H9 (cell line): ENCODE measurements around the gene INTS4. TPM values are rescaled to one million over a fixed set of nuclear protein-coding genes. Genes with fewer than 3 reads are reported as not detected.

Experiments
- DNase-seq: peaks from one replicate; pipeline ENCODE4 v3.0.0-alpha.2; 2017
- H2AFZ ChIP-seq: one replicate; pipeline ENCODE4 v1.6.1; 2013; ENCODE audit warnings: mild to moderate bottlenecking, low read length, control low read depth, moderate library complexity
- H2AK5ac ChIP-seq: 2 replicates; pipeline ENCODE4 v1.6.1; 2013; ENCODE audit warnings: low read length, control low read depth, mixed read lengths; ENCODE audit not compliant: insufficient read length
- H2BK120ac ChIP-seq: one replicate; pipeline ENCODE4 v1.6.1; 2013; ENCODE audit warnings: low read depth, mild to moderate bottlenecking, low read length, control low read depth, inconsistent platforms; ENCODE audit not compliant: poor library complexity, severe bottlenecking
- H2BK12ac ChIP-seq: 2 replicates; pipeline ENCODE4 v1.6.1; 2013; ENCODE audit warnings: low read length, control low read depth, mixed read lengths, low read depth; ENCODE audit not compliant: insufficient read length
- H2BK15ac ChIP-seq: 2 replicates; pipeline ENCODE4 v1.6.1; 2013; ENCODE audit warnings: low read depth, low read length, control low read depth
- H2BK20ac ChIP-seq: one replicate; pipeline ENCODE4 v1.6.1; 2013; ENCODE audit warnings: low read depth, mild to moderate bottlenecking, low read length, control low read depth, inconsistent platforms; ENCODE audit not compliant: poor library complexity, severe bottlenecking
- H2BK5ac ChIP-seq: 2 replicates; pipeline ENCODE4 v1.6.1; 2013; ENCODE audit warnings: low read length, control low read depth, mixed read lengths; ENCODE audit not compliant: insufficient read length
- H3K14ac ChIP-seq: 2 replicates; pipeline ENCODE4 v1.6.1; 2013; ENCODE audit warnings: low read length, control low read depth; ENCODE audit not compliant: insufficient read depth
- H3K18ac ChIP-seq: 2 replicates; pipeline ENCODE4 v1.6.1; 2013; ENCODE audit warnings: low read depth, mild to moderate bottlenecking, mixed read lengths, low read length, control low read depth; ENCODE audit not compliant: insufficient read length
- H3K23ac ChIP-seq: 2 replicates; pipeline ENCODE4 v1.6.1; 2013; ENCODE audit warnings: low read length, control low read depth, mixed read lengths, low read depth; ENCODE audit not compliant: insufficient read length
- H3K23me2 ChIP-seq: 2 replicates; pipeline ENCODE4 v1.6.1; 2013; ENCODE audit warnings: low read depth, mild to moderate bottlenecking, mixed read lengths, low read length, control low read depth; ENCODE audit not compliant: insufficient read length, poor library complexity, severe bottlenecking
- H3K27ac ChIP-seq: 2 replicates; pipeline ENCODE4 v1.5.1; 2013; ENCODE audit warnings: low read length, control low read depth, mixed read lengths, low read depth; ENCODE audit not compliant: insufficient read length
- H3K27me3 ChIP-seq: 2 replicates; pipeline ENCODE4 v1.6.1; 2013; ENCODE audit warnings: low read length, control low read depth, inconsistent platforms; ENCODE audit not compliant: insufficient read depth
- H3K4ac ChIP-seq: 2 replicates; pipeline ENCODE4 v1.6.1; 2013; ENCODE audit warnings: low read depth, mild to moderate bottlenecking, control low read depth, inconsistent platforms, low read length, moderate library complexity
- H3K4me1 ChIP-seq: 2 replicates; pipeline ENCODE4 v1.6.1; 2013; ENCODE audit warnings: low read length, control low read depth, inconsistent platforms; ENCODE audit not compliant: insufficient read depth
- H3K4me2 ChIP-seq: 2 replicates; pipeline ENCODE4 v1.6.1; 2013; ENCODE audit warnings: low read length, control low read depth, mixed read lengths; ENCODE audit not compliant: insufficient read length, insufficient read depth
- H3K56ac ChIP-seq: 2 replicates; pipeline ENCODE4 v1.6.1; 2013; ENCODE audit warnings: low read depth, mild to moderate bottlenecking, mixed read lengths, low read length, control low read depth; ENCODE audit not compliant: insufficient read length
- H3K79me1 ChIP-seq: 2 replicates; pipeline ENCODE4 v1.6.1; 2013; ENCODE audit warnings: low read depth, mild to moderate bottlenecking, moderate library complexity, low read length, control low read depth, inconsistent platforms; ENCODE audit not compliant: insufficient read depth, poor library complexity, severe bottlenecking
- H3K79me2 ChIP-seq: 2 replicates; pipeline ENCODE4 v1.6.1; 2013; ENCODE audit warnings: low read length, control low read depth, inconsistent platforms; ENCODE audit not compliant: insufficient read depth
- H3K9ac ChIP-seq: 2 replicates; pipeline ENCODE4 v1.6.1; 2013; ENCODE audit warnings: low read length, control low read depth, mixed read lengths; ENCODE audit not compliant: insufficient read length; ENCODE audit errors: extremely low read depth
- H3K9me3 ChIP-seq: one replicate; pipeline ENCODE4 v1.6.1; 2013; ENCODE audit warnings: low read depth, low read length, inconsistent platforms; ENCODE audit not compliant: control insufficient read depth
- H3T11ph ChIP-seq: one replicate; pipeline ENCODE4 v1.6.1; 2013; ENCODE audit warnings: mild to moderate bottlenecking, low read length, control low read depth, inconsistent platforms
- H4K20me1 ChIP-seq: one replicate; pipeline ENCODE4 v1.6.1; 2013; ENCODE audit not compliant: control insufficient read depth, insufficient read length, insufficient read depth
- H4K5ac ChIP-seq: 2 replicates; pipeline ENCODE4 v1.6.1; 2013; ENCODE audit warnings: low read depth, mild to moderate bottlenecking, mixed read lengths, low read length, control low read depth; ENCODE audit not compliant: insufficient read length
- H4K8ac ChIP-seq: replicated peaks from 2 replicates; pipeline ENCODE4 v1.6.1; 2013; ENCODE audit warnings: low read length, control low read depth, mixed read lengths, low read depth; ENCODE audit not compliant: insufficient read length
- H4K91ac ChIP-seq: 2 replicates; pipeline ENCODE4 v1.6.1; 2013; ENCODE audit warnings: low read depth, mild to moderate bottlenecking, moderate library complexity, mixed read lengths, low read length, control low read depth; ENCODE audit not compliant: insufficient read length
- H3K27ac Mint-ChIP-seq, 3 experiments: 2 replicates in 2 of 3; 3 replicates in 1 of 3; pipeline ENCODE4 v1.8.0; 2020 to 2021; ENCODE audit warnings: mixed read lengths in 3 of 3, mild to moderate bottlenecking in 1 of 3, moderate library complexity in 1 of 3
- H3K27me3 Mint-ChIP-seq: 2 replicates; pipeline ENCODE4 v1.8.0; 2021; ENCODE audit warnings: low read depth, mild to moderate bottlenecking, moderate library complexity, mixed read lengths
- H3K36me3 Mint-ChIP-seq, 3 experiments: 2 replicates in 2 of 3; 3 replicates in 1 of 3; pipeline ENCODE4 v1.8.0; 2020 to 2021; ENCODE audit warnings: low read depth in 3 of 3, mixed read lengths in 3 of 3; ENCODE audit not compliant: insufficient read depth in 1 of 3
- H3K4me1 Mint-ChIP-seq, 2 experiments: 2 replicates each; pipeline ENCODE4 v1.8.0; 2020; ENCODE audit warnings: mixed read lengths in 2 of 2
- H3K4me3 Mint-ChIP-seq, 2 experiments: 2 replicates in 1 of 2; 3 replicates in 1 of 2; pipeline ENCODE4 v1.8.0; 2020 to 2021; ENCODE audit warnings: mild to moderate bottlenecking in 2 of 2, mixed read lengths in 2 of 2, moderate library complexity in 1 of 2
- H3K9me3 Mint-ChIP-seq, 2 experiments: 2 replicates in 1 of 2; 3 replicates in 1 of 2; pipeline ENCODE4 v1.8.0; 2020; ENCODE audit warnings: mild to moderate bottlenecking in 2 of 2, mixed read lengths in 2 of 2, moderate library complexity in 1 of 2
- CTCF ChIP-seq: fragments of 200-600 bp; sonication (generic); conservative IDR thresholded peaks from 3 replicates; pipeline ENCODE4 v1.8.0; 2021; ENCODE audit warnings: antibody characterized with exemption, mild to moderate bottlenecking
- WGBS: extraction: QIAGEN DNeasy Blood & Tissue Kit; methylation state at CpG from one replicate; pipeline ENCODE4 v1.1.7; 2013; ENCODE audit warnings: missing lambda C conversion rate, low lambda C conversion rate, mixed read lengths; ENCODE audit not compliant: insufficient read length; ENCODE audit errors: extremely low coverage; 5-methylcytosine and 5-hydroxymethylcytosine counted together
- total RNA-seq: library from RNA; stranded (reverse); gene quantifications from 2 replicates; pipeline ENCODE4 v1.2.1, GENCODE V29; 2021

INTS4 gene
- total RNA-seq, 1 experiment from 2014 or later = 38.6 TPM

DNA sequence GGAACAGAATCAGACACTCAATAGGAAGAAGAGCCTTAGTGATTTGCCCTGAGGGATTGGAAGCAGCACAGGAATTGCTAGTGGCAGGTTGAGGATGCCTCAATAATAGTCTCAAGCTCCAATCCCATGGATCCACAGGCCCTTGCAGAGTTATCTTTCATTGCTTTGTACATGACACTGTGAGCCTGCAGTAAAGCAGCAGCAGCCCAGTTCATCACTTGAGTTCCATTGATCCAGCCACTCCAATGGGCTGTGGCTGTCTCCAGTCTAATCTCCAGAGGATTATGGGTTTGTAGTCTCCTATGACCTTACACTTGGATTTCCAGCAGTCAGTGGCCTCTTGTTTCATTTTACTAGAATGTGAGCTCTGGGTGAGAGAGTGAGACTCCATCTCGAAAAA, 128.1 kb downstream of the INTS4 start:
- Histone ChIP-seq H4K91ac (no peak overlapping the region), H3T11ph (no peak overlapping the region), H3K18ac (no peak overlapping the region), H3K79me2 (no peaks in the 10 kb centered on the region), H3K27ac (no peak overlapping the region), H3K4me2 (no peak overlapping the region), H3K27me3 (no peaks in the 10 kb centered on the region), H3K4ac (no peak overlapping the region), H3K9me3 (no peaks in the 10 kb centered on the region), H3K79me1 (no peaks in the 10 kb centered on the region), H4K20me1 (no peaks in the 10 kb centered on the region), H2BK5ac (no peak overlapping the region), H2BK20ac (no peak overlapping the region), H3K14ac (no peak overlapping the region), H3K23ac (no peak overlapping the region), H3K4me1 (no peaks in the 10 kb centered on the region), H3K56ac (no peak overlapping the region), H2BK120ac (no peak overlapping the region), H4K5ac (no peak overlapping the region), H3K9ac (no peak overlapping the region), H3K23me2 (no peaks in the 10 kb centered on the region), H4K8ac (no peak overlapping the region), H2BK15ac (no peak overlapping the region), H2AFZ (no peak overlapping the region), H2BK12ac (no peak overlapping the region), H2AK5ac (no peak overlapping the region)
- no peak overlapping the region for H3K27ac Mint-ChIP-seq
- no peaks in the 10 kb centered on the region for H3K9me3 Mint-ChIP-seq
- no peak for TF ChIP-seq CTCF
- DNase-seq = no peak
- H3K4me1 Mint-ChIP-seq = no peaks in the 10 kb centered on the region; a peak in 1 of 4 replicates
- no peaks in the 10 kb centered on the region for H3K27me3 Mint-ChIP-seq
- H3K36me3 Mint-ChIP-seq = peaks cover 5 to 11% (median 7%) of the 10 kb centered on the region in 3 experiments; a peak in 5 of 7 replicates
- no peak overlapping the region for H3K4me3 Mint-ChIP-seq
- WGBS = no CpG with 5 or more reads among the region's 1 CpG
